Liver (tissue), 9 donors: ENCODE measurements around the gene COLEC11. TPM values are rescaled to one million over a fixed set of nuclear protein-coding genes. Genes with fewer than 3 reads are reported as not detected.

Experiments
- DNase-seq: peaks from one replicate; pipeline ENCODE4 v3.0.0-alpha.2; 2017; ENCODE audit warnings: low spot score
- H3K27ac ChIP-seq, 2 donors: one replicate each; pipeline ENCODE4 v1.7.0; 2013; ENCODE audit warnings: inconsistent platforms in 2 of 2, low read length in 2 of 2, control low read depth in 1 of 2, low read depth in 1 of 2, mild to moderate bottlenecking in 1 of 2
- H3K27me3 ChIP-seq, 4 donors: one replicate each; pipeline versions ENCODE4 v1.6.1 to v1.7.0; 2013; ENCODE audit warnings: low read length in 3 of 4, inconsistent platforms in 1 of 4, mild to moderate bottlenecking in 1 of 4, moderate library complexity in 1 of 4; ENCODE audit not compliant: control insufficient read depth in 4 of 4, insufficient read depth in 4 of 4
- H3K36me3 ChIP-seq, 4 donors: one replicate each; pipeline versions ENCODE4 v1.6.1 to v1.7.0; 2013; ENCODE audit warnings: low read length in 3 of 4, mild to moderate bottlenecking in 3 of 4, low read depth in 1 of 4, moderate library complexity in 1 of 4; ENCODE audit not compliant: control insufficient read depth in 4 of 4, insufficient read depth in 3 of 4
- H3K4me1 ChIP-seq, 4 donors: one replicate each; pipeline versions ENCODE4 v1.6.1 to v1.7.0; 2013; ENCODE audit warnings: low read length in 3 of 4, mild to moderate bottlenecking in 3 of 4, moderate library complexity in 1 of 4; ENCODE audit not compliant: control insufficient read depth in 4 of 4, insufficient read depth in 4 of 4
- H3K4me3 ChIP-seq, 3 donors: one replicate each; pipeline versions ENCODE4 v1.6.1 to v1.7.0; 2013; ENCODE audit warnings: low read length in 3 of 3, control low read depth in 1 of 3, low read depth in 1 of 3, mild to moderate bottlenecking in 1 of 3
- H3K9ac ChIP-seq, 2 donors: one replicate each; pipeline ENCODE4 v1.7.0; 2013; ENCODE audit warnings: low read length in 2 of 2, mild to moderate bottlenecking in 2 of 2, moderate library complexity in 2 of 2, control low read depth in 1 of 2, low read depth in 1 of 2
- H3K9me3 ChIP-seq, 4 donors: one replicate each; pipeline versions ENCODE4 v1.6.1 to v1.7.0; 2013; ENCODE audit warnings: low read length in 3 of 4; ENCODE audit not compliant: control insufficient read depth in 4 of 4
- EGR1 ChIP-seq, 2 donors: IDR thresholded peaks; 2 replicates each; pipeline ENCODE4 v1.6.1; 2016 to 2018; ENCODE audit warnings: antibody characterized with exemption in 2 of 2, low read depth in 2 of 2
- FOXA1 ChIP-seq: IDR thresholded peaks from 2 replicates; pipeline ENCODE4 v1.6.1; 2016; ENCODE audit warnings: antibody characterized with exemption
- FOXA2 ChIP-seq: IDR thresholded peaks from 2 replicates; pipeline ENCODE4 v1.6.1; 2016; ENCODE audit warnings: antibody characterized with exemption
- GABPA ChIP-seq, 2 donors: IDR thresholded peaks in 1 of 2; conservative IDR thresholded peaks in 1 of 2; 2 replicates each; pipeline ENCODE4 v1.6.1; 2016; ENCODE audit warnings: antibody characterized with exemption in 2 of 2, mild to moderate bottlenecking in 1 of 2, moderate library complexity in 1 of 2
- HNF4A ChIP-seq, 2 donors: conservative IDR thresholded peaks; 2 replicates each; pipeline ENCODE4 v1.6.1; 2016; ENCODE audit warnings: antibody characterized with exemption in 2 of 2, mild to moderate bottlenecking in 2 of 2
- HNF4G ChIP-seq: IDR thresholded peaks from 2 replicates; pipeline ENCODE4 v1.6.1; 2016; ENCODE audit warnings: antibody characterized with exemption
- JUND ChIP-seq, 2 donors: IDR thresholded peaks; 2 replicates each; pipeline ENCODE4 v1.6.1; 2016; ENCODE audit warnings: antibody characterized with exemption in 2 of 2
- NR2F2 ChIP-seq: IDR thresholded peaks from 2 replicates; pipeline ENCODE4 v1.6.1; 2016; ENCODE audit warnings: antibody characterized with exemption
- RAD21 ChIP-seq, 2 donors: IDR thresholded peaks; 2 replicates each; pipeline ENCODE4 v1.6.1; 2016; ENCODE audit warnings: antibody characterized with exemption in 2 of 2, mild to moderate bottlenecking in 2 of 2
- RXRA ChIP-seq, 2 donors: IDR thresholded peaks; 2 replicates each; pipeline ENCODE4 v1.6.1; 2017 to 2018; ENCODE audit warnings: antibody characterized with exemption in 2 of 2, mild to moderate bottlenecking in 1 of 2
- SP1 ChIP-seq: IDR thresholded peaks from 2 replicates; pipeline ENCODE4 v1.6.1; 2018; ENCODE audit warnings: antibody characterized with exemption, mild to moderate bottlenecking
- TAF1 ChIP-seq: conservative IDR thresholded peaks from 2 replicates; pipeline ENCODE4 v1.6.1; 2016; ENCODE audit warnings: antibody characterized with exemption, mild to moderate bottlenecking
- YY1 ChIP-seq: IDR thresholded peaks from 2 replicates; pipeline ENCODE4 v1.6.1; 2016; ENCODE audit warnings: antibody characterized with exemption, mild to moderate bottlenecking
- WGBS: extraction: QIAGEN DNeasy Blood & Tissue Kit; methylation state at CpG from one replicate; pipeline ENCODE4 v1.1.7; 2013; 5-methylcytosine and 5-hydroxymethylcytosine counted together
- polyA plus RNA-seq, 2 donors: library from polyadenylated mRNA; stranded (reverse) in 1 of 2; unstranded in 1 of 2; fragments of 200-250 nt in 1 of 2; fragments of >200 nt in 1 of 2; fragmentation: Nextera tagmentation in 1 of 2; extraction: Ambion mirVana in 1 of 2; gene quantifications; one replicate each; pipeline versions ENCODE4 v1.2.1 to v1.2.3, GENCODE V29; 2013 to 2015
- total RNA-seq, 2 donors: library from RNA; depleted of rRNA; stranded (reverse); fragments of >200 nt; gene quantifications; one replicate each; pipeline ENCODE4 v1.2.3, GENCODE V29; 2014
- TF ChIP-seq, protein P1 (sequence below): IDR thresholded peaks from 2 replicates; pipeline ENCODE4 v1.6.1; 2016; ENCODE audit warnings: antibody characterized with exemption
- TF ChIP-seq, protein P2 (sequence below): IDR thresholded peaks from 2 replicates; pipeline ENCODE4 v1.6.1; 2016; ENCODE audit warnings: antibody characterized with exemption
- TF ChIP-seq, protein P3 (sequence below): IDR thresholded peaks from 2 replicates; pipeline ENCODE4 v1.6.1; 2016; ENCODE audit warnings: antibody characterized with exemption
- TF ChIP-seq, protein P4 (sequence below): fragments of 150-350 bp; IDR thresholded peaks from 2 replicates; pipeline ENCODE4 v1.5.1; 2017; ENCODE audit warnings: improper control_type of control experiment, low read depth, low read length; ENCODE audit not compliant: missing input control
- TF ChIP-seq, protein P5 (sequence below): IDR thresholded peaks from 2 replicates; pipeline ENCODE4 v1.6.1; 2016; ENCODE audit warnings: antibody characterized with exemption, mild to moderate bottlenecking
- donor health status: healthy.
- donor health status: healthy.
- donor health status: healthy.
- donor health status: healthy.
- donor health status: healthy.

Gene COLEC11
- total and polyA plus RNA-seq, 4 donors: 31.0 to 100 (median 70.9) TPM

DNA sequence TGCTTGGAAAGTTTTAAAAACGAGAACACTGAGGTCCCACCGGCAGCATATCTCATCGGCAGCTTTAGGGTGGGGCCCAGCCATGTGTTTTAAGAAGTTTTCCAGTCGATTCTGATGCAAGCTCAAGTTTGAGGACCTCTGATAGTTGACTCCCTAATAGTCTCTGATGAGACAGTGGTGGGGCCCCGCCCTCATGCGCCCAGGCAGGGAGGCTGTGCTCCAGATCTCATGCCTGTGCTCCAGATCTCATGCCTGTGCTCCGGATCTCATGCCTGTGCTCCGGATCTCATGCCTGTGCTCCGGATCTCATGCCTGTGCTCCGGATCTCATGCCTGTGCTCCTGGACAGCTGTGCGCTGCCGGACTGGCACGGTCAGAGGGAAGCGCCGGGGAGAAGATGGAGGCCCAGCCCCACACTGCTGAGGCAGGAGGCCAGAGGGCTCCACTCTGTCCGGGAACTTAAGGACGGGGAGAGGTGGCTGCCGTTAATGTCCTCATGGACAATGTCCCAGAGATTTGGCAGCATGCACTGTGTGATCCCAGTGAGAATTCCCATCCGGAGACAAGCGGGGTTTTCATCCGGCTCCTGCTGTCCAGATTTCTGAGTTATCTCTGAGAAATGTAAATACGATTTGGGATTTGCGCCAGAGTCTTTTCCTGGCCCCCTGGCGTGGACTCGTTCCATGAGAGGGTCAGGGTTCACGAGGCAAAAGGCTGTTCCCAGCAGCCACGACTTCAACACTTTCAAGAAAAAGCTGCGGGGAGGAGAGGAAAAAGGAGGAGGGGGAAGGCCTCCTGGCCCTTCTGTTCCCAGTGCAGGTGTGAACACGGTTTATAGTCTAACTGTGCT is 9.4 kb upstream of the COLEC11 start:
- DNase-seq: peak; percentile 55
- Histone ChIP-seq H3K9me3 (no peaks in the 10 kb centered on the region), H3K9ac (peak overlapping the region in 1 of 2 donors; percentile 4), H3K27ac (peak overlapping the region; percentile 79 to 87), H3K27me3 (no peaks in the 10 kb centered on the region), H3K4me3 (peak overlapping the region in 2 of 3 donors; percentile 2 to 14), H3K36me3 (peaks cover 6 to 18% (median 16%) of the 10 kb centered on the region in 4 donors), H3K4me1 (peaks cover 14 to 26% (median 21%) of the 10 kb centered on the region in 4 donors)
- TF ChIP-seq RAD21 (IDR thresholded peaks at IDR 0.05) (peak; percentile 49 to 52), HNF4A (conservative IDR thresholded peaks at IDR 0.05) (peak; percentile 83 to 87), NR2F2 (peak; percentile 99), FOXA1 (peak; percentile 94), RXRA (IDR thresholded peaks at IDR 0.05) (peak; percentile 92 to 96), FOXA2 (peak; percentile 94), HNF4G (peak; percentile 13), TAF1 (peak; percentile 34), YY1 (peak; percentile 89), JUND (IDR thresholded peaks at IDR 0.05) (peak; percentile 59 to 80), EGR1 (IDR thresholded peaks at IDR 0.05; ENCODE audit: low read depth in 2 of 2) (peak in 1 of 2 donors; percentile 59), SP1 (peak; percentile 89), GABPA (IDR thresholded peaks at IDR 0.05 in 1 of 2, conservative IDR thresholded peaks at IDR 0.05 in 1 of 2) (peak; percentile 41 to 80)
- TF ChIP-seq, protein P1, sequence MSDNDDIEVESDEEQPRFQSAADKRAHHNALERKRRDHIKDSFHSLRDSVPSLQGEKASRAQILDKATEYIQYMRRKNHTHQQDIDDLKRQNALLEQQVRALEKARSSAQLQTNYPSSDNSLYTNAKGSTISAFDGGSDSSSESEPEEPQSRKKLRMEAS: peak; percentile 69
- TF ChIP-seq, protein P2, sequence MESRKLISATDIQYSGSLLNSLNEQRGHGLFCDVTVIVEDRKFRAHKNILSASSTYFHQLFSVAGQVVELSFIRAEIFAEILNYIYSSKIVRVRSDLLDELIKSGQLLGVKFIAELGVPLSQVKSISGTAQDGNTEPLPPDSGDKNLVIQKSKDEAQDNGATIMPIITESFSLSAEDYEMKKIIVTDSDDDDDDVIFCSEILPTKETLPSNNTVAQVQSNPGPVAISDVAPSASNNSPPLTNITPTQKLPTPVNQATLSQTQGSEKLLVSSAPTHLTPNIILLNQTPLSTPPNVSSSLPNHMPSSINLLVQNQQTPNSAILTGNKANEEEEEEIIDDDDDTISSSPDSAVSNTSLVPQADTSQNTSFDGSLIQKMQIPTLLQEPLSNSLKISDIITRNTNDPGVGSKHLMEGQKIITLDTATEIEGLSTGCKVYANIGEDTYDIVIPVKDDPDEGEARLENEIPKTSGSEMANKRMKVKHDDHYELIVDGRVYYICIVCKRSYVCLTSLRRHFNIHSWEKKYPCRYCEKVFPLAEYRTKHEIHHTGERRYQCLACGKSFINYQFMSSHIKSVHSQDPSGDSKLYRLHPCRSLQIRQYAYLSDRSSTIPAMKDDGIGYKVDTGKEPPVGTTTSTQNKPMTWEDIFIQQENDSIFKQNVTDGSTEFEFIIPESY: peak; percentile 76
- TF ChIP-seq, protein P3, sequence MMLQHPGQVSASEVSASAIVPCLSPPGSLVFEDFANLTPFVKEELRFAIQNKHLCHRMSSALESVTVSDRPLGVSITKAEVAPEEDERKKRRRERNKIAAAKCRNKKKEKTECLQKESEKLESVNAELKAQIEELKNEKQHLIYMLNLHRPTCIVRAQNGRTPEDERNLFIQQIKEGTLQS: peak; percentile 67
- TF ChIP-seq, protein P4, sequence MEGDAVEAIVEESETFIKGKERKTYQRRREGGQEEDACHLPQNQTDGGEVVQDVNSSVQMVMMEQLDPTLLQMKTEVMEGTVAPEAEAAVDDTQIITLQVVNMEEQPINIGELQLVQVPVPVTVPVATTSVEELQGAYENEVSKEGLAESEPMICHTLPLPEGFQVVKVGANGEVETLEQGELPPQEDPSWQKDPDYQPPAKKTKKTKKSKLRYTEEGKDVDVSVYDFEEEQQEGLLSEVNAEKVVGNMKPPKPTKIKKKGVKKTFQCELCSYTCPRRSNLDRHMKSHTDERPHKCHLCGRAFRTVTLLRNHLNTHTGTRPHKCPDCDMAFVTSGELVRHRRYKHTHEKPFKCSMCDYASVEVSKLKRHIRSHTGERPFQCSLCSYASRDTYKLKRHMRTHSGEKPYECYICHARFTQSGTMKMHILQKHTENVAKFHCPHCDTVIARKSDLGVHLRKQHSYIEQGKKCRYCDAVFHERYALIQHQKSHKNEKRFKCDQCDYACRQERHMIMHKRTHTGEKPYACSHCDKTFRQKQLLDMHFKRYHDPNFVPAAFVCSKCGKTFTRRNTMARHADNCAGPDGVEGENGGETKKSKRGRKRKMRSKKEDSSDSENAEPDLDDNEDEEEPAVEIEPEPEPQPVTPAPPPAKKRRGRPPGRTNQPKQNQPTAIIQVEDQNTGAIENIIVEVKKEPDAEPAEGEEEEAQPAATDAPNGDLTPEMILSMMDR: peak; percentile 9
- TF ChIP-seq, protein P5, sequence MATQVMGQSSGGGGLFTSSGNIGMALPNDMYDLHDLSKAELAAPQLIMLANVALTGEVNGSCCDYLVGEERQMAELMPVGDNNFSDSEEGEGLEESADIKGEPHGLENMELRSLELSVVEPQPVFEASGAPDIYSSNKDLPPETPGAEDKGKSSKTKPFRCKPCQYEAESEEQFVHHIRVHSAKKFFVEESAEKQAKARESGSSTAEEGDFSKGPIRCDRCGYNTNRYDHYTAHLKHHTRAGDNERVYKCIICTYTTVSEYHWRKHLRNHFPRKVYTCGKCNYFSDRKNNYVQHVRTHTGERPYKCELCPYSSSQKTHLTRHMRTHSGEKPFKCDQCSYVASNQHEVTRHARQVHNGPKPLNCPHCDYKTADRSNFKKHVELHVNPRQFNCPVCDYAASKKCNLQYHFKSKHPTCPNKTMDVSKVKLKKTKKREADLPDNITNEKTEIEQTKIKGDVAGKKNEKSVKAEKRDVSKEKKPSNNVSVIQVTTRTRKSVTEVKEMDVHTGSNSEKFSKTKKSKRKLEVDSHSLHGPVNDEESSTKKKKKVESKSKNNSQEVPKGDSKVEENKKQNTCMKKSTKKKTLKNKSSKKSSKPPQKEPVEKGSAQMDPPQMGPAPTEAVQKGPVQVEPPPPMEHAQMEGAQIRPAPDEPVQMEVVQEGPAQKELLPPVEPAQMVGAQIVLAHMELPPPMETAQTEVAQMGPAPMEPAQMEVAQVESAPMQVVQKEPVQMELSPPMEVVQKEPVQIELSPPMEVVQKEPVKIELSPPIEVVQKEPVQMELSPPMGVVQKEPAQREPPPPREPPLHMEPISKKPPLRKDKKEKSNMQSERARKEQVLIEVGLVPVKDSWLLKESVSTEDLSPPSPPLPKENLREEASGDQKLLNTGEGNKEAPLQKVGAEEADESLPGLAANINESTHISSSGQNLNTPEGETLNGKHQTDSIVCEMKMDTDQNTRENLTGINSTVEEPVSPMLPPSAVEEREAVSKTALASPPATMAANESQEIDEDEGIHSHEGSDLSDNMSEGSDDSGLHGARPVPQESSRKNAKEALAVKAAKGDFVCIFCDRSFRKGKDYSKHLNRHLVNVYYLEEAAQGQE: peak; percentile 86
- 27% methylated on average over 29 of the region's 29 CpGs for WGBS
